Measurements from ENCODE around the gene IRF3.
A peak's percentile ranks its signal among the peaks of the same experiment; 100 is the strongest.

Gene IRF3

DNA sequence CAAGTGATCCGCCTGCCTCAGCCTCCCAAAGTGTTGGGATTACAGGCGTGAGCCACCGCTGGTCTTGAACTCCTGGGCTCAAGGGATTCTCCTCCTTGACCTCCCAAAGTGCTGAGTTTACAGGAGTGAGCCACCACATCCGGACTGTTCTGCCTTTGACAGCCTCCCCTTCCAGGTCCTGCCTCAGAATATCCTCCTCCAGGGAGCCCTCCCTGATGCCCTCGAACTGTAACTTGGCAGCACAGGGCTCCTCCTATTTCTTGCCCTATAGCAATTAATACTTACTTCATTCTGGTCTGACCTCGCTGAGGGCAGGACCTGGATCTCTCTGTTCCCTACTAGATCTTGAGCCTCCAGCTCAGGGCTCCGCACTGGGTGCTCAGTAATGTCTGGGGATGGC, 31.2 kb upstream of the IRF3 start:
- no peak overlapping the region for H3K4me3 ChIP-seq (ENCODE audit: insufficient read depth, low read depth, low read length, poor library complexity, severe bottlenecking)
- peaks cover 2% of the 10 kb centered on the region for H3K4me1 ChIP-seq (ENCODE audit: control insufficient read depth, insufficient read depth, low read length, poor library complexity, severe bottlenecking)
- no peaks in the 10 kb centered on the region for H3K36me3 ChIP-seq (ENCODE audit: control insufficient read depth, insufficient read depth, low read length)
- H3K9me3 ChIP-seq (ENCODE audit: control insufficient read depth, low read length): no peaks in the 10 kb centered on the region
- DNase-seq: no peak
- no peak overlapping the region for H3K27ac ChIP-seq (ENCODE audit: insufficient read depth, low read length, poor library complexity, severe bottlenecking)
- H3K27me3 ChIP-seq (replicated peaks; ENCODE audit: control insufficient read depth, insufficient read depth, low read length, poor library complexity, severe bottlenecking): peaks cover 2% of the 10 kb centered on the region

DNA sequence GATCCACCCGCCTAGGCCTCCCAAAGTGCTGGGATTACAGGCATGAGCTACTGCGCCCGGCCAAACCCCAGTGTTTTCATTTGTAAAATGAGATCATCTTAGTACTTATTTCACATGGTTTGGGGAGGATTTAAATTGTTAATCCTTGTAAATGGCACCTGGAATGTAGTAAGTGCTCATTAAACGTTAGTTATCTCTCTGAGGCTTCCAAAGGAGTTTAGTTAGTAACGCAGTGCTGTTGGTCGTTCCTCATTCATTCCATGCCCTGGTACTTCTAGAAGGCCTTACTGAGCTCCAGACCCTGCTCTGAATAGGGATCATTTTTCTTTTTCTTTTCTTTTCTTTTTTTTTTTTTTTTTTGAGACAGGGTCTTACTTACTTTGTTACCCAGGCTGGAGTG, 30.5 kb upstream of the IRF3 start:
- no peak overlapping the region for H3K27ac ChIP-seq (ENCODE audit: insufficient read depth, low read length, poor library complexity, severe bottlenecking)
- H3K4me1 ChIP-seq (ENCODE audit: control insufficient read depth, insufficient read depth, low read length, poor library complexity, severe bottlenecking): peaks cover 9% of the 10 kb centered on the region

DNA sequence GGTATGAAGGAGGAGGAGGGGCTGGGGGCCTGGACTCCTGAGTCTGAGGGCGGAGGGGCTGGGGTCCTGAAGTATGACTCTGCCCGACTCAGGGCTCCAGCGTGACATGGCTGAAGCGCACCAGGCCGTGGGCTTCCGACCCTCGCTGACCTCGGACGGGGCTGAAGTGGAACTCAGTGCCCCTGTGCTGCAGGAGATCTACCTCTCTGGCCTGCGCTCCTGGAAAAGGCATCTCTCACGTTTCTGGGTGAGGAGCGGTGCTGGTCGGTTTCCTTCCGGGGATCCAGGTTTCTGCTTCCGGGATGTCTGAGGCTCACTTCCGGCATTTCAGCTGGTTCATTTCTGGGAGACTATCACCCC, 26.5 kb upstream of the IRF3 start:
- DNase-seq: no peak
- H3K27me3 ChIP-seq (replicated peaks; ENCODE audit: control insufficient read depth, insufficient read depth, low read length, poor library complexity, severe bottlenecking): peaks cover 8% of the 10 kb centered on the region
- no peak overlapping the region for H3K4me3 ChIP-seq (ENCODE audit: insufficient read depth, low read depth, low read length, poor library complexity, severe bottlenecking)
- peaks cover 28% of the 10 kb centered on the region for H3K4me1 ChIP-seq (ENCODE audit: control insufficient read depth, insufficient read depth, low read length, poor library complexity, severe bottlenecking)
- peaks cover 5% of the 10 kb centered on the region for H3K36me3 ChIP-seq (ENCODE audit: control insufficient read depth, insufficient read depth, low read length)
- no peaks in the 10 kb centered on the region for H3K9me3 ChIP-seq (ENCODE audit: control insufficient read depth, low read length)
- no peak overlapping the region for H3K27ac ChIP-seq (ENCODE audit: insufficient read depth, low read length, poor library complexity, severe bottlenecking)

More for the DNA sequence above, 30.5 kb upstream of the IRF3 start:
- no peak for DNase-seq
- Histone ChIP-seq H3K27me3 (replicated peaks; ENCODE audit: control insufficient read depth, insufficient read depth, low read length, poor library complexity, severe bottlenecking) (peaks cover 4% of the 10 kb centered on the region), H3K9me3 (ENCODE audit: control insufficient read depth, low read length) (no peaks in the 10 kb centered on the region), H3K4me3 (ENCODE audit: insufficient read depth, low read depth, low read length, poor library complexity, severe bottlenecking) (no peak overlapping the region), H3K36me3 (ENCODE audit: control insufficient read depth, insufficient read depth, low read length) (no peaks in the 10 kb centered on the region)

DNA sequence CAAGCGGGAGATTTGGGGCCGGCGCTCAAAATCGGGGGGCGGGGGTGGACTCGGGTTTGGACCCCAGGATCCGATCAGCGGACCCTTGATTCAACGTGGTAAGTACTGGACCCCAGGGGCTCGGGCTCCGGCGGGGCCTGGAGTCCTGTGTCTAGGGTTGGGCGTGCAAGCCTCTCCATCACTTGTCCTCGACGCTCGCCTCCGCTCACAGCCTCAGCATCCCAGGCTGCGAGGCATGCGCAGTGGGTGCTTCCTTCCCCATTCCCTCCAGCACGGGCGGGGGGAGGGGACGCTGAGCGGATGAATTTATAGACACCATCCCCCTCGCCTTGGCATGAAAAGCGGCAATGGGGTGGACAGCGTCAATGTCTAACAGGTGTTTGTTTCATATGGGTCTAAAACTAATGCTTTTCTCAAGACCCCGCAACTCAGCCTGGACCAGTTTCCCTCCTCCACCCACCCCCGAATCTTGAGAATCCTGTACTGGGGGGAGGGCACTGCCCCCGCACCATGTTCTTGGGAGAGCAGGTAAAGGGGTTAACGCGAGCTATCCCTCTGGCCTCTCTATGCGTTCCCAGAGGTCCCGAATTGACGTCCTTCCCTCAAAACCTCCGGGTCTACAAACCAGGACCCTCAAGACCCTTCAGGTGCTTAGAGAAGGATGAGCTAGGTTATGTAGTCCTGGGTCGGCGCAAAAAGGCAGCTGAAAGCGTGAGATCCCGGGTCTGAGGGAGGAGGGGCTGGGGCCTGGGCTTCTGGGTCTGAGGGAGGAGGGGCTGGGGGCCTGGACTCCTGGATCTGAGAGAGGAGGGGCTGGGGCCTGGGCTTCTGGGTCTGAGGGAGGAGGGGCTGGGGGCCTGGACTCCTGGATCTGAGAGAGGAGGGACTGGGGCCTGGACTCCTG, 25.8 kb upstream of the IRF3 start:
- peaks cover 10% of the 10 kb centered on the region for H3K36me3 ChIP-seq (ENCODE audit: control insufficient read depth, insufficient read depth, low read length)
- no peak for DNase-seq

DNA sequence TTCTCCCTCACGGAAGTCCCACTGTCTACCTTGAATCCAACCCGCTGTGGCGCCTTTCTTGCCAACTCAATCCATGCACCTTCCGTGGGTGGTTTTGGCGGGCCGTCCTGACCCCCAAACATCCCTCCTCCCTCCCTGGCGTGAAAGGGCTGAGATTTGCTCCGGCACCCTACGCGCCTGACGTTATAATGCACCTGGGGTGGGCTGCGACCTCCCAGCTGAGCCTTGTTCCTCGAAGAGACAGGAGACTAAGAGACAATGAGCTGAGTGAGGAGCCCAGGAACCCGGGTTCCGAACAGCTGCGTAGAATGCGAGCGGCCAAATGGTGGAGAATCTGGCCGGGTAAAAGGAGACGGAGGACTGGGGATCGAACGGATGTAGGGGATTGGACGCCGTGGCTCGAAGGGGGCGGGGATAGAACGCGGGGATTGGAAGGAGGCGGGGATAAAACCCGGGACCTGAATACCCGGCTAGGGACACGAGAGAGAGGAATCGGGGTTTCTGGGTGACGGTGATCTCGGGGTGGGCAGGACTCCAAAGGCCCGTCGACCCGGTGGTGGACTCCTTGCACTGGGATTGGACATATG, 25.1 kb upstream of the IRF3 start, which contains the start of gene CPT1C:
TSS of gene CPT1C (plus strand) at position 461 of the 587 bp plus-strand sequence. CDS start 1,137 bp downstream, outside the sequence.
- peaks cover 16% of the 10 kb centered on the region for H3K36me3 ChIP-seq (ENCODE audit: control insufficient read depth, insufficient read depth, low read length)
- peak; percentile 15 to 43 (median 37) for DNase-seq
- no peak within 1 kb of the TSS for H3K27ac ChIP-seq (ENCODE audit: insufficient read depth, low read length, poor library complexity, severe bottlenecking)

More for the DNA sequence above, 25.8 kb upstream of the IRF3 start:
- Histone ChIP-seq H3K27ac (ENCODE audit: insufficient read depth, low read length, poor library complexity, severe bottlenecking) (no peak overlapping the region), H3K27me3 (replicated peaks; ENCODE audit: control insufficient read depth, insufficient read depth, low read length, poor library complexity, severe bottlenecking) (peaks cover 8% of the 10 kb centered on the region), H3K9me3 (ENCODE audit: control insufficient read depth, low read length) (no peaks in the 10 kb centered on the region), H3K4me1 (ENCODE audit: control insufficient read depth, insufficient read depth, low read length, poor library complexity, severe bottlenecking) (peaks cover 28% of the 10 kb centered on the region), H3K4me3 (ENCODE audit: insufficient read depth, low read depth, low read length, poor library complexity, severe bottlenecking) (peak overlapping the region; percentile 43)

DNA sequence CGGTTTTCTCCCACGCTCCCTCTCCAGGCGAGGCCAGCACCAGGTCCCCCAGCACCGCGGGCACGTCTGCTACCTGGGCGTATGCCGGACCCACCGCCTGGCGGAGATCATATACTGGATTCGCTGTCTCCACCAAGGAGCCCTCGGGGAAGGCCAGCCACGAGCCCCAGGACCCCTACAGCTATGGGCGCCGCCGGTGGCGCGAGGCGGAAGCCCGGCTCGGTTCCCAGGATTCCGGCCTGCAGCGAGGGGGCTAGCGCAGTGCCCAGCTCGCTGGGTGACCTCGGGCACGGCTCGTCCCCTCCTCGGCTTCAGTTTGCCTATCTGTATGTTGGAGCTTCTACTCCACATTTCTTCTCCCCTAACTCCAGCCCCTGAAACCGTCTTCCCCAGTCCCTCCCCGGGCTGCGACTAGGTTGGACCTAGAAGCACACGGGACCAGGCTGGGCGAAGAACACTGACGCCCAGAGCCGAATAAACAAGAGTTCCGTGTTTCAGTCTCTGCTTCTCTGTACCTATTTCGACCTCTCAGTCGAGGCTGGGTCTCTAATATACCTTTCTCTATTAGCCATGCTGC, 24.5 kb upstream of the IRF3 start:
- peaks cover 28% of the 10 kb centered on the region for H3K4me1 ChIP-seq (ENCODE audit: control insufficient read depth, insufficient read depth, low read length, poor library complexity, severe bottlenecking)
- peaks cover 8% of the 10 kb centered on the region for H3K27me3 ChIP-seq (replicated peaks; ENCODE audit: control insufficient read depth, insufficient read depth, low read length, poor library complexity, severe bottlenecking)
- no peak for DNase-seq
- peaks cover 22% of the 10 kb centered on the region for H3K36me3 ChIP-seq (ENCODE audit: control insufficient read depth, insufficient read depth, low read length)
- peak overlapping the region; percentile 43 for H3K4me3 ChIP-seq (ENCODE audit: insufficient read depth, low read depth, low read length, poor library complexity, severe bottlenecking)
- no peak overlapping the region for H3K27ac ChIP-seq (ENCODE audit: insufficient read depth, low read length, poor library complexity, severe bottlenecking)
- H3K9me3 ChIP-seq (ENCODE audit: control insufficient read depth, low read length): no peaks in the 10 kb centered on the region

More for the DNA sequence above, 25.1 kb upstream of the IRF3 start, which contains the start of gene CPT1C:
- H3K27me3 ChIP-seq (replicated peaks; ENCODE audit: control insufficient read depth, insufficient read depth, low read length, poor library complexity, severe bottlenecking): peaks cover 8% of the 10 kb centered on the region
- peak within 1 kb of the TSS; percentile 43 for H3K4me3 ChIP-seq (ENCODE audit: insufficient read depth, low read depth, low read length, poor library complexity, severe bottlenecking)
- H3K4me1 ChIP-seq (ENCODE audit: control insufficient read depth, insufficient read depth, low read length, poor library complexity, severe bottlenecking): peaks cover 28% of the 10 kb centered on the region
- H3K9me3 ChIP-seq (ENCODE audit: control insufficient read depth, low read length): no peaks in the 10 kb centered on the region

DNA sequence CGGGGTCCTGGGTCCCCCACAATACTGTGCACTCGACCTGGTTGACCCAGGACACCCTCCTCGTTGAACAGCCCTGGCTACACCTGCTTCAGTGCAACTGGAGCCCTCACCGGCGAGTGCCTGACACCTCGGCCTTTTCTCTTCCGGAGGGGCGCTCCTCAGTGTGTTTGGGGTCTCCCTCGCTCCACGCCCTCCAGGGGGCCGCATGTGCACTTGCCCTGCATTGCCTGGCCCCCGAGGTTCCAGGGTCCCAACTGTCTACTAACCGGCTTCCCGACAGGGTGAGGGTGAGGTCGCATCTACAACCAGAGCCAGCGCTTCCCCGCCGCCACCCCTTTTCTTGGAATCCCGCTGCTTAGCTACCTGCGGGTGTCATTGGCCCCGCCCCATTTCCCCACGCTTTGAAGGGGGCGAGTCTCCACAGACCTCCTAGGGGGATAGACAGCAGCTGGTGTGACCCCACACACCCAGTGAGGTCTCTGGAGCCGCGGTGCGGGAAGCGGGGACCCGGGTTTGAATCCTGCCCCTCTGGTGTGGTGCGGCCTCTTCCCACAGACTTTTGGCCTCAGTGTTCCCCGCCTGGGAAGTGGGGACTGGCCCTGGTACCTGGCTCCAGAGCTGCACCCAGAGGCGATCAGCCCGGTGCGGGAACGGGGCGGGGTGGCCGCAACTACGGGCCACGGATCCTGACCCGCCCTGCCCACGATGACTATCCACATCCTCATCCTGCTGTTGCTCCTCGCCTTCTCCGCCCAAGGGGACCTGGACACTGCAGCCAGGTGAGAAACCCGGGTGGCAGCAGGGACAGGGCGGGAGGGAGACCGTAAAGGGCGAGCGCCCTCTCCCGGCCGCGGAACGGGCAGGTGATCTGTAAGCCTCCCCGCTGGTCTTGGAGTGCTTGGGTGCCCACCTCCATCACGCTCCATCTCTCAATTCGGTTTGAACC, 23.7 kb upstream of the IRF3 start, which contains the start of gene ADM5:
TSS of gene ADM5 (plus strand) at position 462 of the 946 bp plus-strand sequence. CDS start at position 706, 244 bp downstream.
- H3K4me3 ChIP-seq (ENCODE audit: insufficient read depth, low read depth, low read length, poor library complexity, severe bottlenecking): peak within 1 kb of the TSS; percentile 43
- H3K4me1 ChIP-seq (ENCODE audit: control insufficient read depth, insufficient read depth, low read length, poor library complexity, severe bottlenecking): peaks cover 28% of the 10 kb centered on the region
- H3K27ac ChIP-seq (ENCODE audit: insufficient read depth, low read length, poor library complexity, severe bottlenecking): no peak within 1 kb of the TSS
- H3K27me3 ChIP-seq (replicated peaks; ENCODE audit: control insufficient read depth, insufficient read depth, low read length, poor library complexity, severe bottlenecking): peaks cover 8% of the 10 kb centered on the region
- no peak for DNase-seq
- peaks cover 29% of the 10 kb centered on the region for H3K36me3 ChIP-seq (ENCODE audit: control insufficient read depth, insufficient read depth, low read length)
- H3K9me3 ChIP-seq (ENCODE audit: control insufficient read depth, low read length): no peaks in the 10 kb centered on the region

DNA sequence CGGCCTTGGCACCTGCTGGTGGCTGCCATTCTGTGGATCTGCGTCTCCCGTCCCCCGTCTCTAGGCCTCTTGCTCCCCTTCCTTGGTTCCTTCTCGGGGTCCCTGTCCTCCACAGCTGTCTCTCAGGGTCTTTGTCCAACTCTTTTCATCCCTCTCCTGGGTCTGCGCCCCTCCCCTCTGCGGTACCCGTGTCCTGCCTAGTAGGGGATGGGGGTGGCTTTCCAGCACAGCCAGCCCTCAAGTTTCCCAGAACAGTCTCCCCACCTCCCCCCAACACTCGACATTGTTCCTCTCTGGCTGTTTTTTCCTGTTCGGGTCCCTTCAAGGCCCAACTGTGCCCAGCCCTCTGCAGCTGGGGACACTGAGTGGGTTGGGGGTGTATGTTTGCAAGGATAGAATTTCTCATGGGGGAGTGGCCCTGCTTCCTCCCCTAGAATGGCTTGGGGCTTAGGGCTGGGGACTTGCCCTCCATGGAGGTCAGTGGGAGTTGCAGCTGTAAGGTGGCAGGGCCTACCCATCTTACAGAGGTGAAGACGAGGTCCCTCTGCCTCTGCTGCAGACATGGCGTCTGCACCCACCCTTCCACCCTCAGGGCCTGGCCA, 23.0 kb upstream of the IRF3 start:
- peaks cover 28% of the 10 kb centered on the region for H3K4me1 ChIP-seq (ENCODE audit: control insufficient read depth, insufficient read depth, low read length, poor library complexity, severe bottlenecking)

More for the DNA sequence above, 23.0 kb upstream of the IRF3 start:
- peaks cover 8% of the 10 kb centered on the region for H3K27me3 ChIP-seq (replicated peaks; ENCODE audit: control insufficient read depth, insufficient read depth, low read length, poor library complexity, severe bottlenecking)
- H3K36me3 ChIP-seq (ENCODE audit: control insufficient read depth, insufficient read depth, low read length): peaks cover 37% of the 10 kb centered on the region
- no peaks in the 10 kb centered on the region for H3K9me3 ChIP-seq (ENCODE audit: control insufficient read depth, low read length)
- H3K27ac ChIP-seq (ENCODE audit: insufficient read depth, low read length, poor library complexity, severe bottlenecking): no peak overlapping the region
- no peak overlapping the region for H3K4me3 ChIP-seq (ENCODE audit: insufficient read depth, low read depth, low read length, poor library complexity, severe bottlenecking)
- DNase-seq: no peak

All from effector memory CD4-positive, alpha-beta T cell (primary cell).